Ascending aorta (tissue), 2 donors: ENCODE data around the gene HECW1. TPM values are rescaled to one million over a fixed set of nuclear protein-coding genes. Genes with fewer than 3 reads are reported as not detected.

ENCODE experiments used
- DNase-seq, 2 donors: peaks; one replicate each; pipeline ENCODE4 v3.0.0-alpha.2; 2019; ENCODE audit warnings: low spot score in 2 of 2
- H3K27ac ChIP-seq, 2 donors: fragments of 200-600 bp; sonication (generic); one replicate each; pipeline ENCODE4 v1.5.1; 2016 to 2017; ENCODE audit warnings: mild to moderate bottlenecking in 1 of 2
- H3K27me3 ChIP-seq: fragments of 200-600 bp; sonication (generic); one replicate; pipeline ENCODE4 v1.5.1; 2017
- H3K36me3 ChIP-seq, 2 donors: fragments of 200-600 bp; sonication (generic); one replicate each; pipeline ENCODE4 v1.5.1; 2016
- H3K4me1 ChIP-seq, 2 donors: fragments of 200-600 bp; sonication (generic); one replicate each; pipeline ENCODE4 v1.5.1; 2016 to 2017; ENCODE audit warnings: mild to moderate bottlenecking in 1 of 2
- H3K4me3 ChIP-seq, 2 donors: fragments of 200-600 bp; sonication (generic); one replicate each; pipeline ENCODE4 v1.5.1; 2016 to 2017; ENCODE audit warnings: mild to moderate bottlenecking in 1 of 2
- H3K9me3 ChIP-seq, 2 donors: fragments of 200-600 bp; sonication (generic); one replicate each; pipeline ENCODE4 v1.5.1; 2016
- CTCF ChIP-seq, 3 experiments: fragments of 200-600 bp in 2 of 3; fragments of 450-650 bp in 1 of 3; sonication (generic) in 2 of 3; IDR thresholded peaks; one replicate each; pipeline ENCODE4 v1.5.1; 2016 to 2019; ENCODE audit warnings: antibody characterized with exemption in 3 of 3, mild to moderate bottlenecking in 1 of 3, moderate library complexity in 1 of 3
- intact Hi-C: fragments of 100-400 bp; cut with DNase I; formaldehyde crosslinking; loops from one replicate; pipeline ENCODE4 v1.15.1; 2023
- total RNA-seq: library from RNA; depleted of rRNA; stranded (reverse); fragments of >200 nt; gene quantifications from one replicate; pipeline ENCODE4 v1.1.0, GENCODE V29; 2016

HECW1 gene
- total RNA-seq, 1 donor from 2014 or later: not detected

GRCh38 chr7:43600056-43600455 is 487.6 kb downstream of the HECW1 start:
- DNase-seq: no peak
- H3K27ac ChIP-seq: no peak overlapping the region
- no peak overlapping the region for H3K4me3 ChIP-seq
- no peak for TF ChIP-seq CTCF (IDR thresholded peaks at IDR 0.05)
- peaks cover 24 to 30% of the 10 kb centered on the region in 2 donors for H3K36me3 ChIP-seq
- no peaks in the 10 kb centered on the region for H3K27me3 ChIP-seq
- intact Hi-C loops: no loop called here
- peaks cover 0 to 12% of the 10 kb centered on the region in 2 donors for H3K4me1 ChIP-seq
- no peaks in the 10 kb centered on the region for H3K9me3 ChIP-seq

- DNase-seq: no peak
- intact Hi-C loops: no loop called here
- H3K36me3 ChIP-seq: peaks cover 23 to 24% of the 10 kb centered on the region in 2 donors
- H3K27ac ChIP-seq: no peak overlapping the region
- TF ChIP-seq CTCF (IDR thresholded peaks at IDR 0.05): no peak
- no peaks in the 10 kb centered on the region for H3K27me3 ChIP-seq
- H3K4me1 ChIP-seq: peaks cover 0 to 7% of the 10 kb centered on the region in 2 donors
- no peaks in the 10 kb centered on the region for H3K9me3 ChIP-seq
- H3K4me3 ChIP-seq: no peak overlapping the region
Measured at GRCh38 chr7:43602256-43602655, 489.8 kb downstream of the HECW1 start.

- Histone ChIP-seq H3K36me3 (peaks cover 14% of the 10 kb centered on the region in 2 donors), H3K9me3 (no peaks in the 10 kb centered on the region), H3K4me1 (peaks cover 0 to 7% of the 10 kb centered on the region in 2 donors), H3K4me3 (no peak overlapping the region), H3K27me3 (no peaks in the 10 kb centered on the region), H3K27ac (no peak overlapping the region)
- no peak for TF ChIP-seq CTCF (IDR thresholded peaks at IDR 0.05)
- intact Hi-C loops: no loop called here
- no peak for DNase-seq
Measured at GRCh38 chr7:43604251-43604650, 491.8 kb downstream of the HECW1 start.

GRCh38 chr7:43609097-43609496 is 496.6 kb downstream of the HECW1 start:
- H3K27me3 ChIP-seq: no peaks in the 10 kb centered on the region
- DNase-seq: no peak
- peak overlapping the region; percentile 19 to 35 for H3K27ac ChIP-seq
- H3K4me1 ChIP-seq: peaks cover 9 to 29% of the 10 kb centered on the region in 2 donors
- H3K9me3 ChIP-seq: no peaks in the 10 kb centered on the region
- H3K4me3 ChIP-seq: no peak overlapping the region
- peaks cover 12 to 14% of the 10 kb centered on the region in 2 donors for H3K36me3 ChIP-seq
- no peak for TF ChIP-seq CTCF (IDR thresholded peaks at IDR 0.05)
- intact Hi-C loops: no loop called here

GRCh38 chr7:43612128-43612527 is 499.7 kb downstream of the HECW1 start:
- Histone ChIP-seq H3K27ac (peak overlapping the region; percentile 75 to 80), H3K4me3 (peak overlapping the region in 1 of 2 donors; percentile 24), H3K36me3 (peaks cover 12 to 14% of the 10 kb centered on the region in 2 donors), H3K27me3 (no peaks in the 10 kb centered on the region), H3K9me3 (no peaks in the 10 kb centered on the region), H3K4me1 (peaks cover 11 to 31% of the 10 kb centered on the region in 2 donors)
- intact Hi-C loops: loop anchor here (5.0 kb wide), 1 partner anchor 35 kb away; no protein-coding TSS in a partner anchor
- TF ChIP-seq CTCF (IDR thresholded peaks at IDR 0.05): no peak
- DNase-seq: no peak
